ENCODE measurements around the gene COL20A1.
"Not testable (repeated sequence)": the region's sequence is repeated elsewhere in the genome, so short reads cannot be mapped to it uniquely, and the experiment has no call there.

Gene COL20A1

GRCh38 chr20:63292904-63293303 lies at the start of gene COL20A1:
COL20A1 (plus strand) TSS chr20:63293186; CDS start chr20:63295108, 1,922 bp downstream.
- no peak for DNase-seq (ENCODE audit: low spot score)

GRCh38 chr20:63243604-63244247 lies 49.3 kb upstream of the COL20A1 start:
- no peak for DNase-seq (ENCODE audit: low spot score)

- DNase-seq (ENCODE audit: low spot score), result no peak
These were observed 48.5 kb upstream of the COL20A1 start for GRCh38 chr20:63244468-63244867.

GRCh38 chr20:63246490-63247288 lies 46.3 kb upstream of the COL20A1 start:
- DNase-seq (ENCODE audit: low spot score), result no peak

- no peak for DNase-seq (ENCODE audit: low spot score)
These were observed 45.2 kb upstream of the COL20A1 start for GRCh38 chr20:63247671-63248228.

- no peak for DNase-seq (ENCODE audit: low spot score)
These were observed 44.0 kb upstream of the COL20A1 start for GRCh38 chr20:63248835-63249591.

- no peak for DNase-seq (ENCODE audit: low spot score)
These were observed 43.1 kb upstream of the COL20A1 start for GRCh38 chr20:63249891-63250290.

GRCh38 chr20:63251350-63251749 lies 41.6 kb upstream of the COL20A1 start:
- not testable (repeated sequence) for DNase-seq (ENCODE audit: low spot score)

- no peak for DNase-seq (ENCODE audit: low spot score)
These were observed 40.7 kb upstream of the COL20A1 start for GRCh38 chr20:63252284-63252711.

GRCh38 chr20:63253065-63253437 lies 39.9 kb upstream of the COL20A1 start:
- no peak for DNase-seq (ENCODE audit: low spot score)

GRCh38 chr20:63253438-63254231 lies 39.4 kb upstream of the COL20A1 start:
- peak; percentile 46 for DNase-seq (ENCODE audit: low spot score)

- DNase-seq (ENCODE audit: low spot score), result no peak
These were observed 38.8 kb upstream of the COL20A1 start, which contains the start of gene NKAIN4 for GRCh38 chr20:63254232-63254605. NKAIN4 (minus strand) TSS chr20:63254463; CDS start chr20:63254450, 13 bp downstream.

- DNase-seq (ENCODE audit: low spot score), result no peak
These were observed 38.2 kb upstream of the COL20A1 start for GRCh38 chr20:63254606-63255384.

- DNase-seq (ENCODE audit: low spot score), result no peak
These were observed 36.9 kb upstream of the COL20A1 start for GRCh38 chr20:63255931-63256704.

GRCh38 chr20:63256954-63257353 lies 36.0 kb upstream of the COL20A1 start:
- DNase-seq (ENCODE audit: low spot score), result no peak

GRCh38 chr20:63257629-63258028 lies 35.4 kb upstream of the COL20A1 start:
- DNase-seq (ENCODE audit: low spot score), result no peak

- no peak for DNase-seq (ENCODE audit: low spot score)
These were observed 34.2 kb upstream of the COL20A1 start for GRCh38 chr20:63258781-63259180.

- no peak for DNase-seq (ENCODE audit: low spot score)
These were observed 33.1 kb upstream of the COL20A1 start for GRCh38 chr20:63259734-63260460.

- no peak for DNase-seq (ENCODE audit: low spot score)
These were observed 32.5 kb upstream of the COL20A1 start for GRCh38 chr20:63260521-63260920.
